Measurements from ENCODE around the gene BBS5. TPM values are rescaled to one million over a fixed set of nuclear protein-coding genes. Genes with fewer than 3 reads are reported as not detected.
"Not testable (repeated sequence)": the region's sequence is repeated elsewhere in the genome, so short reads cannot be mapped to it uniquely, and the experiment has no call there.

Gene BBS5
- total RNA-seq, 1 donor from 2014 or later: 8.2 TPM

GRCh38 chr2:169480079-169480465 is 778 bp downstream of the BBS5 start:
- DNase-seq (ENCODE audit: low spot score): no peak
- intact Hi-C loops (cut with DNase I): no loop called here

- DNase-seq (ENCODE audit: low spot score): no peak
- intact Hi-C loops (cut with DNase I): no loop called here
These were observed 6.4 kb downstream of the BBS5 start for GRCh38 chr2:169485650-169486138.

- no peak for DNase-seq (ENCODE audit: low spot score)
- intact Hi-C loops (cut with DNase I): no loop called here
These were observed 7.2 kb downstream of the BBS5 start for GRCh38 chr2:169486487-169486886.

GRCh38 chr2:169490834-169491233 is 11.5 kb downstream of the BBS5 start:
- intact Hi-C loops (cut with DNase I): no loop called here
- no peak for DNase-seq (ENCODE audit: low spot score)

- intact Hi-C loops (cut with DNase I): no loop called here
- no peak for DNase-seq (ENCODE audit: low spot score)
These were observed 12.1 kb downstream of the BBS5 start for GRCh38 chr2:169491378-169491777.

GRCh38 chr2:169493360-169493759 is 14.1 kb downstream of the BBS5 start:
- no peak for DNase-seq (ENCODE audit: low spot score)
- intact Hi-C loops (cut with DNase I): no loop called here

- no peak for DNase-seq (ENCODE audit: low spot score)
- intact Hi-C loops (cut with DNase I): no loop called here
These were observed 16.1 kb downstream of the BBS5 start for GRCh38 chr2:169495310-169495928.

- no peak for DNase-seq (ENCODE audit: low spot score)
- intact Hi-C loops (cut with DNase I): no loop called here
These were observed 25.4 kb downstream of the BBS5 start for GRCh38 chr2:169504651-169505050.

- no peak for DNase-seq (ENCODE audit: low spot score)
- intact Hi-C loops (cut with DNase I): no loop called here
These were observed 28.4 kb downstream of the BBS5 start for GRCh38 chr2:169507698-169508097.

- intact Hi-C loops (cut with DNase I): no loop called here
- DNase-seq (ENCODE audit: low spot score): no peak
These were observed 30.1 kb downstream of the BBS5 start, which contains the start of gene KLHL41 for GRCh38 chr2:169509298-169509885. TSS of gene KLHL41 (plus strand) at chr2:169509702. CDS start at chr2:169509779, 77 bp downstream.

- intact Hi-C loops (cut with DNase I): no loop called here
- DNase-seq (ENCODE audit: low spot score): no peak
These were observed 30.7 kb downstream of the BBS5 start for GRCh38 chr2:169509955-169510354.

GRCh38 chr2:169510496-169510895 is 31.2 kb downstream of the BBS5 start:
- intact Hi-C loops (cut with DNase I): no loop called here
- no peak for DNase-seq (ENCODE audit: low spot score)

- intact Hi-C loops (cut with DNase I): no loop called here
- DNase-seq (ENCODE audit: low spot score): no peak
These were observed 32.5 kb downstream of the BBS5 start for GRCh38 chr2:169511818-169512217.

GRCh38 chr2:169512525-169512924 is 33.2 kb downstream of the BBS5 start:
- intact Hi-C loops (cut with DNase I): no loop called here
- no peak for DNase-seq (ENCODE audit: low spot score)

- intact Hi-C loops (cut with DNase I): no loop called here
- DNase-seq (ENCODE audit: low spot score): no peak
These were observed 33.8 kb downstream of the BBS5 start for GRCh38 chr2:169513094-169513493.

- intact Hi-C loops (cut with DNase I): no loop called here
- DNase-seq (ENCODE audit: low spot score): no peak
These were observed 34.6 kb downstream of the BBS5 start for GRCh38 chr2:169513926-169514325.

- DNase-seq (ENCODE audit: low spot score); intact Hi-C loops (cut with DNase I): not testable (repeated sequence)
These were observed 35.5 kb downstream of the BBS5 start for GRCh38 chr2:169514758-169515157.

GRCh38 chr2:169516488-169516995 is 37.2 kb downstream of the BBS5 start:
- DNase-seq (ENCODE audit: low spot score); intact Hi-C loops (cut with DNase I): not testable (repeated sequence)

GRCh38 chr2:169520896-169521295 is 41.6 kb downstream of the BBS5 start:
- DNase-seq (ENCODE audit: low spot score): no peak
- intact Hi-C loops (cut with DNase I): no loop called here

GRCh38 chr2:169523681-169524080 is 44.4 kb downstream of the BBS5 start:
- no peak for DNase-seq (ENCODE audit: low spot score)
- intact Hi-C loops (cut with DNase I): no loop called here

- intact Hi-C loops (cut with DNase I): no loop called here
- no peak for DNase-seq (ENCODE audit: low spot score)
These were observed 46.1 kb downstream of the BBS5 start for GRCh38 chr2:169525434-169525833.
